ENCODE data around the gene SPRTN.

SPRTN gene

GRCh38 chr1:231382426-231382825 is 44.3 kb downstream of the SPRTN start:
- TF ChIP-seq CTCF (IDR thresholded peaks at IDR 0.05), result no peak
- H3K4me3 ChIP-seq, result no peak overlapping the region
- no peaks in the 10 kb centered on the region for H3K36me3 ChIP-seq
- intact Hi-C loops (cut with DNase I; ENCODE audit: low total_unique reads), result no loop called here
- peaks cover 0 to 31% (median 11%) of the 10 kb centered on the region in 4 donors for H3K4me1 ChIP-seq
- no peaks in the 10 kb centered on the region for H3K9me3 ChIP-seq
- no peak for DNase-seq
- no peak overlapping the region for H3K27ac ChIP-seq
- H3K27me3 ChIP-seq, result no peaks in the 10 kb centered on the region

- intact Hi-C loops (cut with DNase I; ENCODE audit: low total_unique reads), result no loop called here
Measured at GRCh38 chr1:231383159-231383860, 45.2 kb downstream of the SPRTN start.

GRCh38 chr1:231384696-231385415 is 46.8 kb downstream of the SPRTN start:
- no peak for TF ChIP-seq CTCF (IDR thresholded peaks at IDR 0.05)
- Histone ChIP-seq H3K36me3 (no peaks in the 10 kb centered on the region), H3K4me1 (peaks cover 0 to 35% (median 11%) of the 10 kb centered on the region in 4 donors), H3K27me3 (no peaks in the 10 kb centered on the region), H3K9me3 (no peaks in the 10 kb centered on the region), H3K4me3 (no peak overlapping the region), H3K27ac (no peak overlapping the region)
- intact Hi-C loops (cut with DNase I; ENCODE audit: low total_unique reads), result no loop called here
- no peak for DNase-seq

More at GRCh38 chr1:231383159-231383860, 45.2 kb downstream of the SPRTN start:
- no peaks in the 10 kb centered on the region for H3K27me3 ChIP-seq
- TF ChIP-seq CTCF (IDR thresholded peaks at IDR 0.05), result no peak
- H3K27ac ChIP-seq, result no peak overlapping the region
- H3K36me3 ChIP-seq, result no peaks in the 10 kb centered on the region
- peaks cover 0 to 33% (median 11%) of the 10 kb centered on the region in 4 donors for H3K4me1 ChIP-seq
- no peak for DNase-seq
- no peaks in the 10 kb centered on the region for H3K9me3 ChIP-seq
- no peak overlapping the region for H3K4me3 ChIP-seq

- intact Hi-C loops (cut with DNase I; ENCODE audit: low total_unique reads), result no loop called here
- no peaks in the 10 kb centered on the region for H3K27me3 ChIP-seq
- no peak overlapping the region for H3K4me3 ChIP-seq
- H3K36me3 ChIP-seq, result no peaks in the 10 kb centered on the region
- no peak overlapping the region for H3K27ac ChIP-seq
- no peaks in the 10 kb centered on the region for H3K9me3 ChIP-seq
- DNase-seq, result no peak
- no peak for TF ChIP-seq CTCF (IDR thresholded peaks at IDR 0.05)
- H3K4me1 ChIP-seq, result peaks cover 0 to 41% (median 11%) of the 10 kb centered on the region in 4 donors
Measured at GRCh38 chr1:231385416-231385748, 47.3 kb downstream of the SPRTN start.

GRCh38 chr1:231386466-231386865 is 48.4 kb downstream of the SPRTN start:
- no peaks in the 10 kb centered on the region for H3K27me3 ChIP-seq
- H3K27ac ChIP-seq, result no peak overlapping the region
- no peaks in the 10 kb centered on the region for H3K9me3 ChIP-seq
- no peak overlapping the region for H3K4me3 ChIP-seq
- TF ChIP-seq CTCF (IDR thresholded peaks at IDR 0.05), result no peak
- H3K36me3 ChIP-seq, result no peaks in the 10 kb centered on the region
- DNase-seq, result no peak
- intact Hi-C loops (cut with DNase I; ENCODE audit: low total_unique reads), result no loop called here
- peaks cover 0 to 42% (median 11%) of the 10 kb centered on the region in 4 donors for H3K4me1 ChIP-seq
